HepG2 (cell line): ENCODE data around the gene MAMLD1. TPM values are rescaled to one million over a fixed set of nuclear protein-coding genes. Genes with fewer than 3 reads are reported as not detected.

Experiments
- ATAC-seq: fragments of 200-7000 bp; cut with Tn5 transposase; 3 replicates; pipeline ENCODE4 v1.9.1; 2020; ENCODE audit warnings: mild to moderate bottlenecking, moderate library complexity
- BruUV-seq: library from RNA; stranded (reverse); fragments of 400-500 nt; replicated peaks from 2 replicates; lab custom pipeline; 2021; lab: Mats Ljungman, UMichigan
- CTCF ChIA-PET: fragments of 300-600 bp; formaldehyde crosslinking; extraction: SDS; loops from one replicate; lab custom pipeline; 2021; ENCODE audit warnings: low total read pairs, inconsistent platforms, low intra/inter-chr PET ratio; lab: Yijun Ruan, JAX
- POLR2A ChIA-PET: fragments of 350-600 bp; sonication (Branson Sonifier 250); formaldehyde crosslinking; loops from one replicate; lab custom pipeline; 2020; ENCODE audit warnings: antibody characterized with exemption, inconsistent platforms; lab: Yijun Ruan, JAX
- DNase-seq: peaks from one replicate; pipeline ENCODE4 v3.0.0-alpha.2; 2015; ENCODE audit warnings: low spot score
- FAIRE-seq: peaks from 3 replicates; lab custom pipeline; 2011; peaks lifted over from hg19 to GRCh38; lab: Jason Lieb, UNC
- H2AFZ ChIP-seq: one replicate; pipeline ENCODE4 v1.6.1; 2011; ENCODE audit warnings: low read length, inconsistent platforms
- H3K27ac ChIP-seq: fragments of 300-600 bp; 3 replicates; pipeline ENCODE4 v1.8.0; 2011; ENCODE audit warnings: mixed run types, mild to moderate bottlenecking, mixed read lengths, low read length, inconsistent platforms; ENCODE audit not compliant: insufficient read depth; ENCODE audit errors: extremely low read length
- H3K27me3 ChIP-seq, 2 experiments: fragments of 200-600 bp in 1 of 2; 2 replicates in 1 of 2; 3 replicates in 1 of 2; pipeline versions ENCODE4 v1.6.0 to v1.8.0; 2011; ENCODE audit warnings: low read length in 2 of 2, mild to moderate bottlenecking in 2 of 2, moderate library complexity in 2 of 2, inconsistent platforms in 1 of 2; ENCODE audit not compliant: insufficient read depth in 2 of 2, control insufficient read depth in 1 of 2
- H3K36me3 ChIP-seq, 2 experiments: fragments of 200-600 bp in 1 of 2; replicated peaks in 1 of 2; 2 replicates in 1 of 2; 3 replicates in 1 of 2; pipeline versions ENCODE4 v1.5.1 to v1.8.0; 2011; ENCODE audit warnings: low read length in 2 of 2, inconsistent platforms in 1 of 2; ENCODE audit not compliant: insufficient read depth in 2 of 2, control insufficient read depth in 1 of 2
- H3K4me1 ChIP-seq: 2 replicates; pipeline ENCODE4 v1.5.1; 2012; ENCODE audit warnings: low read length, inconsistent platforms; ENCODE audit not compliant: insufficient read depth
- H3K4me2 ChIP-seq: 2 replicates; pipeline ENCODE4 v1.6.0; 2011; ENCODE audit warnings: low read depth, low read length, inconsistent platforms
- H3K4me3 ChIP-seq, 3 experiments: fragments of 200-600 bp in 1 of 3; sonication (generic), shearing (Covaris generic) in 1 of 3; replicated peaks in 1 of 3; 2 replicates each; pipeline ENCODE4 v1.5.1; 2011 to 2016; ENCODE audit warnings: low read length in 3 of 3, inconsistent platforms in 2 of 3, low read depth in 2 of 3, mild to moderate bottlenecking in 2 of 3, control low read depth in 1 of 3, mixed read lengths in 1 of 3; ENCODE audit not compliant: insufficient read depth in 1 of 3
- H3K79me2 ChIP-seq: one replicate; pipeline ENCODE4 v1.6.1; 2011; ENCODE audit warnings: low read length, inconsistent platforms; ENCODE audit not compliant: insufficient read depth
- H3K9ac ChIP-seq: 2 replicates; pipeline ENCODE4 v1.6.0; 2011; ENCODE audit warnings: mild to moderate bottlenecking, low read depth, low read length, inconsistent platforms; ENCODE audit not compliant: insufficient read depth
- H3K9me3 ChIP-seq: 2 replicates; pipeline ENCODE4 v1.5.1; 2012; ENCODE audit warnings: mild to moderate bottlenecking, low read length
- H4K20me1 ChIP-seq: 2 replicates; pipeline ENCODE4 v1.6.0; 2011; ENCODE audit warnings: inconsistent platforms, mild to moderate bottlenecking, low read length, moderate library complexity; ENCODE audit not compliant: insufficient read depth
- DRAP1 ChIP-seq: IDR thresholded peaks from 2 replicates; pipeline ENCODE4 v1.6.1; 2016; ENCODE audit warnings: missing genetic modification reagents, missing compliant biosample characterization
- GABPB1 ChIP-seq: IDR thresholded peaks from 2 replicates; pipeline ENCODE4 v1.6.1; 2016; ENCODE audit warnings: mild to moderate bottlenecking, missing genetic modification reagents, moderate library complexity, missing compliant biosample characterization
- PPARG ChIP-seq: conservative IDR thresholded peaks from 2 replicates; pipeline ENCODE4 v1.6.1; 2016; ENCODE audit warnings: missing biosample characterization, missing genetic modification reagents
- ZBTB49 ChIP-seq: sonication (generic); formaldehyde crosslinking; IDR thresholded peaks from 2 replicates; pipeline ENCODE4 v1.4.0; 2020; ENCODE audit warnings: missing genetic modification reagents, borderline replicate concordance
- WGBS: methylation state at CpG from one replicate; pipeline ENCODE4 v1.1.6; 2017; ENCODE audit warnings: low lambda C conversion rate; 5-methylcytosine and 5-hydroxymethylcytosine counted together
- in situ Hi-C: cut with HindIII; loops from 2 replicates; pipeline ENCODE4 v1.10.0; 2017; ENCODE audit warnings: low pct_unique_long_range_greater_than_20kb; ENCODE audit not compliant: extremely low pct_ligation_motif_present
- intact Hi-C: fragments of 100-400 bp; cut with micrococcal nuclease; formaldehyde crosslinking; loops from one replicate; pipeline ENCODE4 v1.10.0; 2022; ENCODE audit not compliant: unreplicated experiment
- polyA plus RNA-seq, 8 experiments: library from polyadenylated mRNA; depleted of rRNA in 3 of 8; stranded (reverse) in 7 of 8; unstranded in 1 of 8; fragments of >200 nt; fragmentation: Illumina TruSeq in 4 of 8; extraction: Trizol in 4 of 8; gene quantifications; 2 replicates each; pipeline versions ENCODE4 v1.2.1 to v1.2.3, GENCODE V29; 2011 to 2016; ENCODE audit warnings: low read depth in 4 of 8, missing spikeins in 1 of 8, mixed read lengths in 1 of 8; ENCODE audit not compliant: insufficient read depth in 1 of 8
- total RNA-seq, 5 experiments: library from RNA; depleted of rRNA; stranded (reverse); fragments of >200 nt; fragmentation: Illumina TruSeq; extraction: Trizol; gene quantifications; 2 replicates each; pipeline ENCODE4 v1.2.3, GENCODE V29; 2016; ENCODE audit warnings: low read depth in 1 of 5
- TF ChIP-seq, protein P1 (sequence below): sonication (generic); formaldehyde crosslinking; IDR thresholded peaks from 2 replicates; pipeline ENCODE4 v1.5.0; 2020; ENCODE audit warnings: missing genetic modification reagents, mild to moderate bottlenecking, borderline replicate concordance
- TF ChIP-seq, protein P2 (sequence below): fragments of 450-650 bp; IDR thresholded peaks from 2 replicates; pipeline ENCODE4 v1.6.1; 2016
- TF ChIP-seq, protein P3 (sequence below): sonication (generic); formaldehyde crosslinking; IDR thresholded peaks from 2 replicates; pipeline ENCODE4 v1.5.1; 2020; ENCODE audit warnings: mild to moderate bottlenecking, missing genetic modification reagents, borderline replicate concordance

Gene MAMLD1
- total and polyA plus RNA-seq, 2 of the 13 experiments (the other 11 are each of a cell fraction or from before 2014, with no cell fraction given): not detected

- TF ChIP-seq, protein P1, sequence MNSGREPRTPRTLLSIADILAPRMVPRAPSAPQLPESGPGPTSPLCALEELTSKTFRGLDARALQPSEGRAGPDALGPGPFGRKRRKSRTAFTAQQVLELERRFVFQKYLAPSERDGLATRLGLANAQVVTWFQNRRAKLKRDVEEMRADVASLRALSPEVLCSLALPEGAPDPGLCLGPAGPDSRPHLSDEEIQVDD (CRISPR knock-in tag): no peak
- TF ChIP-seq PPARG (CRISPR knock-in tag): no peak
- no peak for TF ChIP-seq GABPB1 (CRISPR knock-in tag)
- TF ChIP-seq DRAP1 (CRISPR knock-in tag): no peak
- TF ChIP-seq, protein P2, sequence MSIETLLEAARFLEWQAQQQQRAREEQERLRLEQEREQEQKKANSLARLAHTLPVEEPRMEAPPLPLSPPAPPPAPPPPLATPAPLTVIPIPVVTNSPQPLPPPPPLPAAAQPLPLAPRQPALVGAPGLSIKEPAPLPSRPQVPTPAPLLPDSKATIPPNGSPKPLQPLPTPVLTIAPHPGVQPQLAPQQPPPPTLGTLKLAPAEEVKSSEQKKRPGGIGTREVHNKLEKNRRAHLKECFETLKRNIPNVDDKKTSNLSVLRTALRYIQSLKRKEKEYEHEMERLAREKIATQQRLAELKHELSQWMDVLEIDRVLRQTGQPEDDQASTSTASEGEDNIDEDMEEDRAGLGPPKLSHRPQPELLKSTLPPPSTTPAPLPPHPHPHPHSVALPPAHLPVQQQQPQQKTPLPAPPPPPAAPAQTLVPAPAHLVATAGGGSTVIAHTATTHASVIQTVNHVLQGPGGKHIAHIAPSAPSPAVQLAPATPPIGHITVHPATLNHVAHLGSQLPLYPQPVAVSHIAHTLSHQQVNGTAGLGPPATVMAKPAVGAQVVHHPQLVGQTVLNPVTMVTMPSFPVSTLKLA: no peak
- TF ChIP-seq, protein P3, sequence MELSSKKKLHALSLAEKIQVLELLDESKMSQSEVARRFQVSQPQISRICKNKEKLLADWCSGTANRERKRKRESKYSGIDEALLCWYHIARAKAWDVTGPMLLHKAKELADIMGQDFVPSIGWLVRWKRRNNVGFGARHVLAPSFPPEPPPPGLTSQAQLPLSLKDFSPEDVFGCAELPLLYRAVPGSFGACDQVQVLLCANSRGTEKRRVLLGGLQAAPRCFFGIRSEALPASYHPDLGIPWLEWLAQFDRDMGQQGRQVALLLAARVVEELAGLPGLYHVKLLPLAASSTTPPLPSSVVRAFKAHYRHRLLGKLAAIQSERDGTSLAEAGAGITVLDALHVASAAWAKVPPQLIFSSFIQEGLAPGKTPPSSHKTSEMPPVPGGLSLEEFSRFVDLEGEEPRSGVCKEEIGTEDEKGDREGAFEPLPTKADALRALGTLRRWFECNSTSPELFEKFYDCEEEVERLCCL (CRISPR knock-in tag): no peak
- TF ChIP-seq, all 625 proteins: peak for 0
Measured at GRCh38 chrX:150476164-150476699, 113.1 kb downstream of the MAMLD1 start (continued).

- H3K4me1 ChIP-seq: no peaks in the 10 kb centered on the region
- in situ Hi-C loops: loop anchor here (25.0 kb wide), 1 partner anchor 515 kb away; no protein-coding TSS in a partner anchor
- H3K4me3 ChIP-seq: no peak overlapping the region
- no peak for TF ChIP-seq ZBTB49
- intact Hi-C loops: no loop called here
- no peak for FAIRE-seq
- H3K27me3 ChIP-seq: no peaks in the 10 kb centered on the region; a peak in 1 of 5 replicates
- H4K20me1 ChIP-seq: no peaks in the 10 kb centered on the region
- no peak overlapping the region for H2AFZ ChIP-seq
- POLR2A ChIA-PET: no interaction called here
- CTCF ChIA-PET: no interaction called here
- H3K79me2 ChIP-seq: no peaks in the 10 kb centered on the region
- no TSS peak for BruUV-seq
- H3K27ac ChIP-seq: no peak overlapping the region
- DNase-seq: no peak
- no peaks in the 10 kb centered on the region for H3K9me3 ChIP-seq
- ATAC-seq: no peak
- no CpG with 5 or more reads among the region's 10 CpGs for WGBS
- H3K4me2 ChIP-seq: no peak overlapping the region
- H3K36me3 ChIP-seq: no peaks in the 10 kb centered on the region
- H3K9ac ChIP-seq: no peak overlapping the region
Measured at GRCh38 chrX:150477371-150477770, 114.3 kb downstream of the MAMLD1 start.
